RWPE2 (cell line): ENCODE results near the gene CA10.

Experiments used
- ATAC-seq: fragments of 200-7000 bp; cut with Tn5 transposase; 3 replicates; pipeline ENCODE4 v1.9.1; 2021; ENCODE audit warnings: low read depth
- DNase-seq: peaks from one replicate; pipeline ENCODE4 v3.0.0-alpha.2; 2020; ENCODE audit warnings: low spot score
- H3K27ac ChIP-seq: fragments of 450-650 bp; 2 replicates; pipeline ENCODE4 v1.5.1; 2017; ENCODE audit warnings: mild to moderate bottlenecking; ENCODE audit not compliant: poor library complexity, severe bottlenecking
- H3K27me3 ChIP-seq: fragments of 250-450 bp; sonication (Bioruptor Pico); 2 replicates; pipeline ENCODE4 v1.5.1; 2021; ENCODE audit warnings: mild to moderate bottlenecking, moderate library complexity; ENCODE audit not compliant: insufficient read depth, poor library complexity, severe bottlenecking
- H3K36me3 ChIP-seq: fragments of 250-450 bp; sonication (Bioruptor Pico); 2 replicates; pipeline ENCODE4 v1.5.1; 2020; ENCODE audit warnings: low read depth, mild to moderate bottlenecking, moderate library complexity
- H3K4me1 ChIP-seq: fragments of 250-450 bp; sonication (Bioruptor Pico); 2 replicates; pipeline ENCODE4 v1.5.1; 2021; ENCODE audit warnings: mild to moderate bottlenecking, moderate library complexity; ENCODE audit not compliant: insufficient read depth, poor library complexity, severe bottlenecking
- H3K4me3 ChIP-seq: fragments of 250-450 bp; sonication (Bioruptor Pico); 2 replicates; pipeline ENCODE4 v1.5.1; 2021; ENCODE audit warnings: mild to moderate bottlenecking, moderate library complexity; ENCODE audit not compliant: severe bottlenecking
- H3K9me3 ChIP-seq: fragments of 250-450 bp; sonication (Bioruptor Pico); 2 replicates; pipeline ENCODE4 v1.5.1; 2021; ENCODE audit warnings: mild to moderate bottlenecking, moderate library complexity; ENCODE audit not compliant: severe bottlenecking
- TF ChIP-seq, protein P1 (sequence below): fragments of 450-650 bp; IDR thresholded peaks from one replicate; pipeline ENCODE4 v1.5.1; 2017; ENCODE audit warnings: mild to moderate bottlenecking, moderate library complexity; ENCODE audit not compliant: poor library complexity, severe bottlenecking

Gene CA10

DNA sequence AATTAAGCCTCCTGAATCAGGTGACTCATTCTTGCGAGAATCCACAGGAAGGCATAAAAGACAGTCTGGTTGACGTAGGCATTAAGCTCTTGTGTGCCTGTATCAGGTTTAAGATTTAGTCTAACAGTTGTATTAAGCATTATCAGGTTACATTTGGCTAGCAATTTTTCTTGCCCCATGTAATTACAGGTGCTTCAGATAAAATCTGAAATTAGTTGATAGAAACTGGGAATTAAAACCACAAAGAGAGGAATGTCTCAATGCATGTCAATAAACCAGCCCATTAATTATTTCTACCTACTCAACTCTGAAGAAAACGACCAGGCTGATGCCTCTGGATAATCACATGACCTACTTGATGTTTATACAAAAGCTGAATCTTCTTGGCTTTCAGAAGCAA lies 217.2 kb downstream of the CA10 start:
- no peak overlapping the region for H3K4me3 ChIP-seq
- H3K4me1 ChIP-seq: no peaks in the 10 kb centered on the region
- DNase-seq: no peak
- H3K27me3 ChIP-seq: no peaks in the 10 kb centered on the region
- no peaks in the 10 kb centered on the region for H3K9me3 ChIP-seq
- peak; percentile 70 for ATAC-seq
- TF ChIP-seq, protein P1, sequence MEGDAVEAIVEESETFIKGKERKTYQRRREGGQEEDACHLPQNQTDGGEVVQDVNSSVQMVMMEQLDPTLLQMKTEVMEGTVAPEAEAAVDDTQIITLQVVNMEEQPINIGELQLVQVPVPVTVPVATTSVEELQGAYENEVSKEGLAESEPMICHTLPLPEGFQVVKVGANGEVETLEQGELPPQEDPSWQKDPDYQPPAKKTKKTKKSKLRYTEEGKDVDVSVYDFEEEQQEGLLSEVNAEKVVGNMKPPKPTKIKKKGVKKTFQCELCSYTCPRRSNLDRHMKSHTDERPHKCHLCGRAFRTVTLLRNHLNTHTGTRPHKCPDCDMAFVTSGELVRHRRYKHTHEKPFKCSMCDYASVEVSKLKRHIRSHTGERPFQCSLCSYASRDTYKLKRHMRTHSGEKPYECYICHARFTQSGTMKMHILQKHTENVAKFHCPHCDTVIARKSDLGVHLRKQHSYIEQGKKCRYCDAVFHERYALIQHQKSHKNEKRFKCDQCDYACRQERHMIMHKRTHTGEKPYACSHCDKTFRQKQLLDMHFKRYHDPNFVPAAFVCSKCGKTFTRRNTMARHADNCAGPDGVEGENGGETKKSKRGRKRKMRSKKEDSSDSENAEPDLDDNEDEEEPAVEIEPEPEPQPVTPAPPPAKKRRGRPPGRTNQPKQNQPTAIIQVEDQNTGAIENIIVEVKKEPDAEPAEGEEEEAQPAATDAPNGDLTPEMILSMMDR: no peak
- H3K27ac ChIP-seq: peak overlapping the region; percentile 2
- H3K36me3 ChIP-seq: no peaks in the 10 kb centered on the region

DNA sequence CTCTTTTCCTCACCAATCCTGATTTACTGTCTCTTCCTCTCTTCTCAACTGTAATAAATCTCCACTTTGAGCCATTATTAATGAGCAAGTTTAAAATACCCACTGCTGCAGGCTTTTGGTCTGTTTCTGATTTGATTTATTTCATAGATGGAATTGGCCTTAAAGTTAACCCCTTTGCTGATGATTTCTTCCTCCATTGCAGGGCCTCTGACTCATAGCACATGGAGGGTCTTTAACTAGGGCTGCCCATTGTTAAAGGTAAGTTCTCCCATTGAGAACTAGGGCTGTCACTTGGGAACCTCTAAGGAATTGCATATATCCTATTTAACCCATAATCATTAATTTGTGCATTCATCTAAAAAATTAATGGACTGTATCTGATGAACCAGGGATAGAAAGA lies 221.2 kb downstream of the CA10 start:
- H3K9me3 ChIP-seq: no peaks in the 10 kb centered on the region
- no peak for DNase-seq
- ATAC-seq: no peak
- no peaks in the 10 kb centered on the region for H3K36me3 ChIP-seq
- H3K4me3 ChIP-seq: no peak overlapping the region
- no peak overlapping the region for H3K27ac ChIP-seq
- TF ChIP-seq, protein P1: no peak
- H3K4me1 ChIP-seq: no peaks in the 10 kb centered on the region
- no peaks in the 10 kb centered on the region for H3K27me3 ChIP-seq

DNA sequence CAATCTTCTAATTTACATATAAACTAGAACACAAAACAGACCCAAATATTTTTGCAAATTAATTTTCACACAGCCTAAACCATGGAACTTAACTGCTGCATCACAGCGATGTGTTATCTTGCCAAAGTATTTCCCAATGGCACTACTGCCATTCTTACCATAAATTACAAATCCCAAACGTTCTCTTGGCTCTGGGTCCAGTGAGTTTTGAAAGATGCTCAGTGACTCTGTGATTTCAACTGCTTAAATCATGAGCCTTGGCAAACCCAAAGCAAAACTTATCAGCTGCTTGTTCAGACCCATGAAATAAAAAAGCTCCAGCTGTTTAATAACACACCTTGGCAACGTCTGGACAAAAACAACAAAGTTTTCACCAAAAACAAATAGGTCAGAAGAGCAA lies 223.0 kb downstream of the CA10 start:
- H3K27me3 ChIP-seq: no peaks in the 10 kb centered on the region
- DNase-seq (no peak), ATAC-seq (no peak)
- no peaks in the 10 kb centered on the region for H3K4me1 ChIP-seq
- no peak overlapping the region for H3K4me3 ChIP-seq
- H3K9me3 ChIP-seq: no peaks in the 10 kb centered on the region
- TF ChIP-seq, protein P1: no peak
- H3K27ac ChIP-seq: no peak overlapping the region
- H3K36me3 ChIP-seq: no peaks in the 10 kb centered on the region

DNA sequence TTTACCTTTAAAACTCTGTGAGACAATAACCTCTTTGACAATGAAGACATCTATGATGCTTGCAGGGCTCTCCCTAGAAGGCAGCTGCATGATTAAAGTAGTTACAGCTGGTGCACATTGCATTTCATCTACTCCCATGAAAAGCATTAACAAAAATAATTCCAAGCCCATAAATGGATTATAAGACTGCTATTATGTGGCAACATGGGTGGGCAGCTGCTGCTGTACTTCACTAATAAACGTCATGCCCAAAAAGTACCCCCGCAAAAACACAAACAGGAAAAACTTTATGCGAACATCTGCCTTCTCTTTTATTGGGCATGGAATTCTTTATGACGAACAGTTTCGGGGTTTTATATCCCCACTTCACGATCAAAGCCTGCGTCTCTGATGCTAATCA lies 224.9 kb downstream of the CA10 start:
- ATAC-seq: no peak
- no peaks in the 10 kb centered on the region for H3K9me3 ChIP-seq
- TF ChIP-seq, protein P1: no peak
- no peaks in the 10 kb centered on the region for H3K4me1 ChIP-seq
- peaks cover under 1% of the 10 kb centered on the region for H3K27me3 ChIP-seq
- no peak for DNase-seq
- no peak overlapping the region for H3K4me3 ChIP-seq
- H3K27ac ChIP-seq: no peak overlapping the region
- H3K36me3 ChIP-seq: no peaks in the 10 kb centered on the region

DNA sequence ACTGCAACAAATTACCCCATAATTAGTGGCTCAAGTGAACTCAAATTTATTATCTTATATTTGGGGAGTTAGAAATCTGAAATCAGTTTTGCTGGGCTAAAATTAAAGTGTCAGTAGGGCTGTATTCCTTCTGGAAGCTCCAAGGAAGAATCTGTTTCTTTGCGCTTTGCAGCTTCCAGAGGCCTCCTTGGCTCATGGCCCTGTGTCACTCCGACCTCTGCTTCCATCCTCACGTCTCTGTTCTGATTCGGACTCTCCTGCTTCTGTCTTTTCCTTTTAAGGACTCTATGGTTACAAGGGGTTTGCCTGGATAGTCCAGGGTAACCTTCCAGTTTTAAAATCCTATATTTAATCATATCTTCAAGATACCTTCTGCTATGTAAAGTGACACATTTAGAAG lies 232.1 kb downstream of the CA10 start:
- Histone ChIP-seq H3K9me3 (no peaks in the 10 kb centered on the region), H3K27ac (no peak overlapping the region), H3K27me3 (peaks cover 25% of the 10 kb centered on the region), H3K4me1 (no peaks in the 10 kb centered on the region), H3K36me3 (no peaks in the 10 kb centered on the region), H3K4me3 (no peak overlapping the region)
- no peak for ATAC-seq
- TF ChIP-seq, protein P1: no peak
- no peak for DNase-seq
